H54 (cell line): ENCODE results near the gene TSSK6.

Source experiments
- DNase-seq: peaks from one replicate; pipeline ENCODE4 v3.0.0; 2011; ENCODE audit warnings: low spot score, mixed read lengths; ENCODE audit not compliant: insufficient read length
- FAIRE-seq: peaks from 3 replicates; lab custom pipeline; 2011; peaks lifted over from hg19 to GRCh38; lab: Jason Lieb, UNC
- POLR2A ChIP-seq: IDR thresholded peaks from 2 replicates; pipeline ENCODE4 v1.6.1; 2011; ENCODE audit warnings: low read depth, mild to moderate bottlenecking, low read length

The TSSK6 gene

DNA sequence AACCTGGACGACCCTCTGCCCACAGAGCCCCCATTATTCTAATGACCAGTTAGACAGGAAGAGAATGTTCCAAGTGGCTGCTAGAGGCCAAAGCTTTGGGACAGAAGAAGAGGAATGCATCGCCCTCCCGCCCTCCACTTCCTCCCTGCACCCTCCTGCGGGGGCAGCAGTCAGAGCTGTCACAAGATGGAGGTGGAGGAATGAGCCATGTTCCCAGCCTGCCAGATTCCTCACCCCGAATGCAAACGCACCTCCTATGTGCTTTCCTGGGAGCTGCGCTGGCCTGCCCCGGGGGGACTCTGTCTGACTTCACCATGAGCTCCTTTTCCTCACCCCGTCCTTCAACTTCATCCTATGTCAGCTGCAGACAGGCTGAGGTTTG lies 15.1 kb upstream of the TSSK6 start:
- TF ChIP-seq POLR2A = no peak
- FAIRE-seq = no peak
- DNase-seq = no peak

DNA sequence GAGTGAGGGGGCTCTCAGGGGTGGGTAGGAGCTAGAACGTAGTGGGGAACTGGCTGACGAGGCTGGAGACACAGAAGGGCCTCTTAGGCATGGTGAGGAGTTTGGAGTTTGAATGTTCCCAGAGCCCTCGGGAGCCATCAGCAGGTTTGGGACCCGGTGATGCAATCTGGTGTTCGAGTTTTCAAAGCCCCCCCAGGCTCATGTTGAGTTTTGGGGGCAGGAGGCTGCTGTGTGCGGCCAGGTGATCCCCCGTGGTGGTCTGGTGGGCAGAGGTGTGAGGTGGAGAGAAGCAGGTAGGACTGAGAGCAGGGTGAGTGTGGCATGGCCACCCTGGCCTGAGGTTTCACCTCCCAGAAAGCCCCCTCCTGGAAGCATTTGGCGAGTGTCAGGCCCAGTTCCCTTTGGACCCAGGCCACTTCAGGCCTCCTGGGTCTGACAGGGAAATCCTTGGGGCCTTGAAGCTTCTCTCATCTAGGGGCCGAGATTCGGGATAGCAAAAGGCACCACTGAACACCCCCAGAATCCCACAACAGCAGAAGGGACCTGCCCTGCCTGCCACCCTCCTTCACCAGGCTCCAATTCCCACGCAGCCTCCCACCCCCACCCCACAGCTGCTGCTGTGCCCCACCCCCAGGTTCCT lies 14.6 kb upstream of the TSSK6 start:
- TF ChIP-seq POLR2A = no peak
- FAIRE-seq (no peak), DNase-seq (no peak)

DNA sequence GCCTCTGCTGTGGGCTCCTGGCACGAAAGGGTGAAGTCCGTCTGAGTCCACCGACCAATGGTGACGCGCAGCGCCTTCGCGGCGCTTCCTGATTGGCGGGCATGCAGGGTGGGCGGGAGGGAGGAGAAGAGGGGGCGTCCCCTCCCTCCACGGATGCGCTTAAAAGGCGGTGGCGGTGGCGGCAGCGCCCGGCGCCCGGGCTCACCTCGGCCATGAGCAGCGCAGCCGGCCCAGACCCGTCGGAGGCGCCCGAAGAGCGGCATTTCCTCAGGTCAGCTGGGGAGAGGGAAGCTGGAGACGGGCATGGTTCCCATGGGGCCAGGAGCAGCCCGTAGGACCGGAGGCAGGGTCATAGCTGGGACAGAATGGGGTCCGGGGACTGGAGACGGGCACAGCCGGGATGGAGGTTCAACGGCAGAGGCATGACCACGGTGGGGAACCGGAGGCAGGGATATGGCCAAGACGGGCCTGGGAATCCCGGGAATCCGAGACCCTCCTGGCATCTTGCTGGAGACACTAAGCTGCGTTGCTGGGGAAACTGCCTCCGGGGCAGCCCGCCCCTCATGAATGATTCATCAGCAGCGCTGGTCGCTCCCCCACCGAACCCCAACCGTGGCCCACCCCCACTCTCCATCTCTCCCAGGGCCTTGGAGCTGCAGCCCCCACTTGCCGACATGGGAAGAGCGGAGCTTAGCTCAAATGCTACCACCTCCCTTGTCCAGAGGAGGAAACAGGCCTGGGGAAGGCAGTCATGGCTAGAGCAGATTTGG lies 13.6 kb upstream of the TSSK6 start, which contains the start of gene YJEFN3:
Gene YJEFN3, plus strand, starts transcription at position 191 of the 770 bp plus-strand sequence. Its CDS starts 22 bp downstream, at position 213.
- DNase-seq = no peak
- no peak for FAIRE-seq
- TF ChIP-seq POLR2A = no peak

DNA sequence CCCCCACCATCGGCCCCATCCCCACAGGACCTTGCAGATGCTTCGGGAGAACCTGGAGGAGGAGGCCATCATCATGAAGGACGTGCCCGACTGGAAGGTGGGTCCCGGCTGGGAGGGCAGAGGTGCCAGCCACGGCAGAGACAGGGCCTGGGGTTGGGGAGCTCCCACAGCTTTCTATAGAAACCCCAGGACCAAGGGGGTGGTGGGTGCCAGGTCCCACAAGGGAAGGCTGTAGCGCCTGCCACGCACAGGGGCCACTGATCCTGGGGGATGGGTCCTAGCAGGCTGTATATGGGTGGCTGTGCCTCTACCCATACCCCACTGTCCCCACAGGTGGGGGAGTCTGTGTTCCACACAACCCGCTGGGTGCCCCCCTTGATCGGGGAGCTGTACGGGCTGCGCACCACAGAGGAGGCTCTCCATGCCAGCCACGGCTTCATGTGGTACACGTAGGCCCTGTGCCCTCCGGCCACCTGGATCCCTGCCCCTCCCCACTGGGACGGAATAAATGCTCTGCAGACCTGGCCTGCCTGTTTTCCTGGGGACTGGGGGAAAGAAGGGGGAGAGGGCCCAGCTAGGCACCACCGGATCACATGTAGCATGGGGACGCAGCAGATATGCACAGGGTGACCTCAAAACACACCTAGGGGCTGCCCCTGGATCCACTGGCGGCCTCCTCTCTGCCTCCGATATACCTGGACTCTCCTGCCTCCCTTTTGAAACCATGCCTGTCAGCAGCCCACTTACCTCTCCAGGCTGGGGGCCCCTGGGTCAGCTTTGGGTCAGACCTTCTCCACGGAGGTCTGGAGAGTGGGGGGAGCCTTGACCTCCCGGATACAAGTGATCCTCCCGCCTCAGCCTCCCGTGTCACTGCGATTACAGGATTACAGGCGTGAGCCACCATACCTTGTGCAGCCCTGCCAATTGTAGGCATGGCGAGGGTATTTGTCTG lies 12.6 kb upstream of the TSSK6 start:
- DNase-seq (no peak), FAIRE-seq (no peak)
- no peak for TF ChIP-seq POLR2A

DNA sequence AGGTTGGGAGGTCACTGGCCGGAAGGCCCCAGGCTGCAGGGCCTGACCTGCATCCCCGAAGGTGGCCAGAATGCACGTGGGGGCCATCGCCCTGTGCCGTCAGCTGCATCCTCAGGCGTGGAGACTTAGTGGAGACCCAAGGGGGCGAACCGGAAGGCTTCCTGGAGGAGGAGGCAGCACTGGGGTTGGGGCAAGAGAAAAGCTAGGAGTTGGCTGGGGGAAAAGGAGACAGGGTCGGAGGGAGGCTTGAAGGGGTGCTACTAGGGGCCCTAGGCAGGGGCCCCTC lies 12.0 kb upstream of the TSSK6 start:
- DNase-seq (no peak), FAIRE-seq (no peak)
- TF ChIP-seq POLR2A = no peak

DNA sequence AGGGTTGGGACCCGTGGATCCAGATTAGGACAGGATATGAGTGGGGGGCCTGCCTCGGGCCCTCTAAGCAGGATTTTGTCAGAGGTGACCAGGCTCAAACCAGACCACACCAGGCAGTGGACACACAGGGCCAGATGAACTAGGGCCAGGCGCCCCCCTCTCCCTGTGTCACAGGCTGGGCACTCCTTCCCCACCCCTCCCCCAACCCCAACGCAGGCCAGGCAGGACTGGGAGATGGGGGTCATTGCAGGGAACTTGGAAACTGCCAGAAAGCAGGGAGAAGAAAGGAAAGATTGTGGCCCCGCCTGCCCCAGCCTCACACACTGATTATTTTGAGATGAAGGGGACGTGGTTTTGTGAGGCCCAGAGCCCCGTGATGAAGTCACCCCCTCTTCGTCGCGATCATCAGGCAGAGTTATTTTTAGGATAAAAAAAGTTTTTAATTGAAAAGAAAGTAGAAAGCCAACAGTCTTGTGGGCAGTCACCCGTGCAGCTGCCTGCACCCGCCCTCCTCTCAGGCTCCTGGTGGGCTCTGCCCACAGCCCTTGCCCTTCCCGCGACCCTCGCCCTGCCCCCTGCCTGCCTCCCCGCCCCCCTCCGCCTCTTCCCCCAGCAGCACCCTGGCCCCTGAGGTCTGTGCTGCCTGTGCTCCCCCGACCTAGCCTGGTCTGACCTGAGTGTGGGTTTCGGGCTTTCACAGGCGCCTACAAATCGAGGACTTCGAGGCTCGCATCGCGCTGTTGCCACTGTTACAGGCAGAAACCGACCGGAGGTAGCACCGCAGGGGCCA lies 11.4 kb upstream of the TSSK6 start:
- DNase-seq (no peak), FAIRE-seq (no peak)
- TF ChIP-seq POLR2A = no peak

DNA sequence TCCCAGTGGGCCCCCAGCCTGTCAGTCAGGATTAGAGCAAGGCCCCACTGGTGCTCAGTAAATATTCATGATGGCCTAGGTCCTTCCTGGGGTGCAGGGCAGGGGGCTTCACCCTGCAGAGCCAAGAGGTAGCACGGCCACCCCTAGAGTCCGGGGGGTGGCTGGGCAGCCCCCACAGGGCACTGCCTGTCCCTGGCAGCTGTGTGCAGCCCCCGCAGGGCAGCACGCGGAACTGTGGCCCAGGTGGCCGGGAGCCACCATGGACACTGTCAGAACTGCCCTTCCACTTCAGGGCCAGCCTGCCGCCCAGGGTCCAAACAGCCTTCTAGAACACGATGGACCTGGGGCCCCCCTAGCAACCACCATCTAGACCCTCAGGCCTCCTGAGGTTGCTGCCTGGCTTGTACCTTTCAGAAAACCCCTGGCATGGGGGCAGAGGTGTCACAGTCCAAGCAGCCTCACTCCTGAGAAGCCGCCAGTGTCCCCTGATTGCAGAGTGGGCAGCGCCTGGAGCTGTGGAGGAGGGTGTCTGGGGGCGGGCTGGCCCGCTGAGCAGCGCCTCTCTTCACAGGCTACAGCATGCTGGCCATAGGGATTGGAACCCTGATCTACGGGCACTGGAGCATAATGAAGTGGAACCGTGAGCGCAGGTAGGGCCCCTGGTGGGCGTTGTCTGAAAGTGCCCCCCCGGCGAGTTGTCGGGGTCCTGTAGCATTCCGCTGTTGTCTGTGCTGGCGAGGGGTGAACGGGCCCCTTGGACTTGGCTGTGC lies 10.4 kb upstream of the TSSK6 start:
- no peak for TF ChIP-seq POLR2A
- DNase-seq (no peak), FAIRE-seq (no peak)

DNA sequence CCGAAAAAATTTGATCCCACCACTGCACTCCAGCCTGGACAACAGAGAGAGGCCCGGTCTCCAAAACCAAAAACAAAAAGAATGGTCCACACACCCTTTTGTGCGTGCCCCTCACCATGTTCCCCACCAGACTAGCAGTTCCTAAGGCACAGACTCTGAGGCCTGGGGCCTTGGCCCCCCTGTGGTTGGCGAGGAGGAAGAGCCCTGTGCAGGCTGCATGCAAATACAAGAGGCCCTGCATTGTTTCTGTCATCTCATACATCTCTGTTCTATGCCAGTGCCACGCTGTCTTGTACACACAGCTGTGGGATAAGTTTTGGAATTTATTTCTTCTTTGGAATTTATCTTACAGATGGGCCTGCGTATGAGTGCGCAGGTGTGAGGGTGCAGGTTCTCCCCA lies 8.7 kb upstream of the TSSK6 start:
- no peak for FAIRE-seq
- TF ChIP-seq POLR2A = no peak
- no peak for DNase-seq

DNA sequence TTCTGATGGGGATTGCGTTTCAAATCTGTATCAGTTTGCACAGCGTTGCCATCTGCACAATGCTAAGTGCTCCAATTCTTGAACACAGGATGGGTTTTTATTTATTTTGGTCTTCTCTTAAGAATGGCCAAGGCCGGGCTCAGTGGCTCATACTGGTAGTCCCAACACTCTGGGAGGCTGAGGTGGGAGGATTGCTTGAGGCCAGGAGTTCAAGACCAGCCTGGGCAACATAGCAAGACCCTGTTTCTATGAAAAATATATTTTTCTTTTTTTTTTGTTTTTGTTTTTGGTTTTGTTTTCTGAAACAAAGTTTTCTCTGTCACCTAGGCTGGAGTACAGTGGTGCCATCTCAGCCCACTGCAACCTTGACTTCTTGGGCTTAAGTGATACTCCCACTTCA lies 7.8 kb upstream of the TSSK6 start:
- FAIRE-seq (no peak), DNase-seq (no peak)
- no peak for TF ChIP-seq POLR2A

DNA sequence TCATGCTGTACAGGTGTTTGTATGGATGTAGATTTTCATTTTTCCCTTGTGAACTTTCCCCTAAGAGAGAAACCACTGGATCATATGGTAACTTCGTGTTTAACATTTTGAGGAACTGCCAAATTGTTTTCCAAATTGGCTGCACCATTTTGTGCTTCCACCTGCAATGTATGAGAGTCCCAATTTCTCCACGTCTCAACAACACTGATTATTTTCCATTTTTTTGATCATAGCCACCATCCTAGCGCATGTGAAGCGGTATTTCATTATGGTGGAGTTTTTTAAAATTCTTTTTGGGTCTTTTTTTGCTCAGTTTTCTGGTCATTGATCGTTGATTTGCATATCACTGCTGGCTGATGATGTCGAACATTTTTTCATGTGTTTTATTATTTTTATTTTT lies 5.6 kb upstream of the TSSK6 start:
- FAIRE-seq = no peak

DNA sequence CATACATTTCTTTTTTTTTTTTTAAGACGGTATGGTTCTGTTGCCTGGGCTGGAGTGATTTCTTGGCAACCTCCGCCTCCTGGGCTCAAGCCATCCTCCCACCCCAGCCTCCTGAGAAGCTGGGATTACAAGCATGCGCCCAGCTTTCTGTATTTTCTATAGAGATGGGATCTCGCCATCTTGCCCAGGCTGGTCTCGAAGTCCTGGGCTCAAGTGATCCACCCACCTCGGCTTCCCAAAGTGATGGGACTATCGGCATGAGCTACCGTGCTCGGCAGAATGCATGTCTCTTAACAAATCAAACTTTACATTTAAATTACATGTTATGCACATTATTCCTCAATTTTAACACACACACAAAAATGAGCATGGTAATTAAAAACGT lies 1.9 kb upstream of the TSSK6 start:
- no peak for DNase-seq
- no peak for TF ChIP-seq POLR2A
- no peak for FAIRE-seq

More for the DNA sequence above, 5.6 kb upstream of the TSSK6 start:
- no peak for TF ChIP-seq POLR2A
- no peak for DNase-seq

DNA sequence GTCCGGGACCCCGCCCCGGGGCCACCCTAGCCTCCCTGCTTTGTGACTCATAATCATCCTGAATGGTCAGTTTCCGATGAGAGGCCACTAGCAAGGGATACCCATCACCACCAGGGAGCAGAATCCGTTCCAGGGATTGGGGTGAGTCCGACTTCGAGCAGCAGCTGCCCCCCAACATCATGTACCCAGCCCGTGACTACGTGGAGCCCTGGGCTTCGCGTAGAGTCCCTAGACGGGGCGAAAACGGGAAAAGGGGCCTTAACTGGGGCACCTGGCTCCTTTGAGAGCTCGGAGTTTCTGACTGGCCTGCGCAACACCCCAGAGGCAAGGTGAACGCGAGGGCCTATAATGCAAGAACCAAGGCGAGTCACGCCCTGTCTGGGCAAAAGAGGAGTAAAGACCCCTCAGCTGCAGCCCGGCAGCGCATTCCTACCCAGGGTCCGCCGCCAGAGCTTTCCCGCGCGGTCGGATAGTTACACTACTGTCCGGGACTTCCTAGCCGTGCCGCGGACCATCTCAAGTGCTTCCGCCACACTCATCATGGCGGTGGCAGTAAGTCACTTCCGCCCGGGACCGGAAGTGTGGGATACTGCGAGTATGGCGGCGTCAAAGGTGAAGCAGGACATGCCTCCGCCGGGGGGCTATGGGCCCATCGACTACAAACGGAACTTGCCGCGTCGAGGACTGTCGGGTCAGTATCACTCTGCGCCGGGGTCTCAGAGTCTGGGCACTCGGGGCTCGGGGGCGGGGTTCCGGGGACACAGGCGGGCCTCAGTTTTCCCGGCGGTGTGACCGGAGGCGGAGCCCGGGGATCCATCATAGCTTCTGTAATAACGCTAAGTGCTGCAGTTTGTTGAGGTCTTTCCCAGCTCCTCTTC lies 533 bp upstream of the TSSK6 start, which contains the start of gene NDUFA13:
Gene NDUFA13, plus strand, starts transcription at position 584 of the 878 bp plus-strand sequence. Its CDS starts 14 bp downstream, at position 598.
- peak; percentile 75 for TF ChIP-seq POLR2A
- DNase-seq = peak; percentile 90
- no peak for FAIRE-seq
